Stimulated activated CD4-positive, alpha-beta T cell treated with anti-CD3 and anti-CD28 coated beads, Interleukin-1b, Interleukin-23, amount 100 ng/mL, for 4 hours (primary cell): Measurements from ENCODE around the gene BICD1.
"Not testable (repeated sequence)": the region's sequence is repeated elsewhere in the genome, so short reads cannot be mapped to it uniquely, and the experiment has no call there.

Source experiments
- DNase-seq, 2 donors: peaks; one replicate each; pipeline ENCODE4 v3.0.0-alpha.2; 2020; ENCODE audit warnings: low read depth in 2 of 2

BICD1 gene

GRCh38 chr12:32248441-32249140 is 141.9 kb downstream of the BICD1 start:
- DNase-seq, result no peak

- no peak for DNase-seq
These were observed 143.1 kb downstream of the BICD1 start for GRCh38 chr12:32249777-32250176.

- no peak for DNase-seq
These were observed 145.8 kb downstream of the BICD1 start for GRCh38 chr12:32252199-32253073.

- DNase-seq, result no peak
These were observed 146.6 kb downstream of the BICD1 start for GRCh38 chr12:32253154-32253790.

DNA sequence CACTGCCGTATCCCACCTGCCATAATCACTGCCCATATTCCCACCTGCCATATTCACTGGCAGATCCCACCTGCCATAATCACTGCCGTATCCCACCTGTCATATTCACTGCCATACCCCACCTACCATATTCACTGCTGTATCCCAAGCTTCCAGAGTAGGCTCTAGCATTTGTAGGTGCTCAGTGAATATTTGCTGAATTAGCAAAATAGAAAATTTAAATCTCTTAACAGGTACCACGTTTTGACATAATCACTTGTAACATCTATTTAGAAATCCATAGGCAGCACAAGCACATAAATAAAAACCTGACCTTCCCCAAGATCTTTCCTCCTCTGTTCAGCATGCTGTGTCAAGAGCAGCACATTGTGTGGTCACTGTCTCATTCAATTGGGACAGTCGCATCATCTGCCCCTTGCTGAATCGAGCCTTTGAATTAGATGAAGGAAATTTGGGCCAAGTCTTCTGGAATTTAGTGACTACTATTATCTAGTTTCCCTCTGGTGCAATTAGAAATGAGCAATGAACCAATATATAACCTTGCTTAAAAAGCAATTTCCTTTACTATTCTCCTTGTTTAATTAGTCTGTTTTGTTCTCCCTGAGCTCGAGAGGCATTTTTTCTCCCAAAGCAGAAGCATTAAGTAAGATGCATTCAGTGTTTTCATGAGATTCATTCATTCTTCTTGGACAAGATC is 147.8 kb downstream of the BICD1 start:
- DNase-seq, result no peak

- no peak for DNase-seq
These were observed 148.9 kb downstream of the BICD1 start for GRCh38 chr12:32255588-32255987.

DNA sequence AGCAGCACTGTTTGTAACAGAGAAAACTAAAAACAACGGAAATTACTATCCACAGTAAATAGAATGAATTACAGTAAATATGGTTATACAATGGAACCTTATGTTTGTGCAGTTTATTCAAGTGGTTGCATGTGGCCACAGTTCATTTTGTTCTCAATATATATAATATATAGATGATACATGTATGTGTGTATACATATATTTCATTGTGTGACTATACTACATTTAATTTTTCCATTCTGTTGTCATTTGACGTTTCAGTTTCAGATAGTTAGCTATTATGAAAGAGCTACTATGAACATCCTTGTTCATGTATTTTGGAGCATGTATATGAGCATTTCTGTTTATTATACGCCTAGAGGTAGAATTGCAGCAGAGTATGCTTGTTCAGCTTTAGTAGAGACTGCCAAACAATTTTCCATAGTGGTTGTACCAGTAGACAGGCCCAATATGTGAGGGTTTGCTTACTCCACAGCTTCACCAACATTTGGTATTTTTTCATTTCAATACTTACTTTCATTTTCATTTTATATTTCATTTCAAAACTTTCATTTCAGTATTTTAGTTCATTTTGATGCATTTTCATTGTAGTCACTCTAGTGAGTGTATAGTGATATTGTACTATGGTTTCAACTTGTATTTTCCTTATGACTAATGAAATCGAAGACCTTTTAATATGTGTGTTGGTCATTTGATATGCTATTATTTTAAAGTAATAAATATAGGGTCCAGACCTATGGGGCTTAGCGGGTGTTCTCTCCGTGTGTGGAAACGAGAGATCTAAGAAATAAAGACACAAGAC is 151.2 kb downstream of the BICD1 start:
- DNase-seq, result no peak

- DNase-seq, result no peak
These were observed 154.0 kb downstream of the BICD1 start for GRCh38 chr12:32260696-32261095.

DNA sequence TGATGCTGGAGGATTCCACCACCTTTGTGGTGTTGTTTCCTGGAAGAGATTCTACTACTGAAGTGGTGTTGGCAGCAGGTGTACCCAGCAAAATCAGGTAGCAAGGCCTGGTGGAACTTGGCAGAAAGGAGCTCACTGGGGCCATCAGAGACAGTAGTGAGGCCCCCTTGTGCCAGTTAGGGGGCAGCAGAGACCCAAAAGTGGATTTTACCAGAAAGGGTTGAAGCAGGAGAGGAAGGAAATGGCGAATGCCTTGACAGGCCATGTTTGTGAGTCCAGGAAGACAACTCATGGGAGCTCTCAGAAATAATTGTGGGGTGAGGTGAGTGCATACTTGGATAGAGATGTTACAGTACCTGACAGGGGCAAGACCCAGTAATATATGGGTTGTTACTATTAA is 155.0 kb downstream of the BICD1 start:
- DNase-seq, result no peak

DNA sequence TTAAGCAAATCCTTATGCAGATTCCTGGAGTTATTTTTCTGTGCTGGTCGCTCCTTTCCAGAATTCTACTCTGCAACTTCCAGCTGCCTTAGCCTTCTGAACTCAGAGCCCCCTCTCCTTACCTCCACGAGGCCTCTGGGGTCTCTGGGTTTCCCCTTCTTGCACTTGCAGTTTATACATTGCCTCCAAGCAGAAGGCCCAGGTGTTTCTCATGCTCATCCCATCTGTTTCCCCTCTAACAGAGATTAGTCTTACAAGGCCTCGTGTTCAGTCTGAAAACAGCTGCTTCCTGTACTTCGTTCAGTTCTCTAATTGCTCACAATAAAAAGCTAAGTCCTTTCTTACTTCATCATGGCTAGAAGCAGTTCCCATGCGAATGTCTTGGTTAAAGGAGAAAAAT is 158.3 kb downstream of the BICD1 start:
- no peak for DNase-seq

GRCh38 chr12:32265456-32265855 is 158.8 kb downstream of the BICD1 start:
- DNase-seq, result no peak

DNA sequence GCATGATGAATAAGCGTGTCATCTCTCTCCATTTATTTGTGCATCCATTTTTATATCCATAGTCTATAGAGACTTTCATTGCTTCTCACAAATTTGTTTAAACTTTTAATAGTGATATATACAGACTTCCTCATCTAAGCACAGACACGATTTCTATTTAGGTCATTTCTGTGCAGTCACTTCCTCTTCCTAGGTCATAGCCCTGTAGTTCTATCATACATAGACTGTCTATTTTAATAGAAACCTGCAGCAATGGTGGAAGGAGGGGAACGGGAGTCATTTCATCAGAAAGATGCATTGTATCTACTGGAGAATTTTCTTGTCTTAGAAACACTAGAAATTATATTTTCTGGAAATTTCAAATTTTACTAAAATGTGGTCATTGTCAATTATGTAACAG is 159.3 kb downstream of the BICD1 start:
- DNase-seq, result no peak

DNA sequence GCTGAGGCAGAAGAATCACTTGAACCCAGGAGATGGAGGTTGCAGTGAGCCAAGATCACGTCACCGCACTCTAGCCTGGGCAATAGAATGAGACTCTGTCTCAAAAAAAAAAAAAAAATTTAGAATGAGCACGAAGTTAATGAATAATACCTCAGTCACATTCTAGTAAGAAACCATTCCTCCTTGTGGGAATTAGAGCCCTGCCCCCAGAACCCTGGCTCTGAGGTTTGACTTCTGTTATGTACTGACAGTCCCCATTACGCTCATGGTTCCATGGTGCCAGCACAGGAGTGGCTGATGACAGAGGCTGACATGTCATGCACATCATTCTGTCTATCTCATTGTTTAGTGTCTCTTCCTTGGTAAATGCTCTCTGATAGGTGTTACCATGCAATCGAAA is 160.1 kb downstream of the BICD1 start:
- no peak for DNase-seq

- DNase-seq, result no peak
These were observed 164.4 kb downstream of the BICD1 start for GRCh38 chr12:32270818-32271710.

DNA sequence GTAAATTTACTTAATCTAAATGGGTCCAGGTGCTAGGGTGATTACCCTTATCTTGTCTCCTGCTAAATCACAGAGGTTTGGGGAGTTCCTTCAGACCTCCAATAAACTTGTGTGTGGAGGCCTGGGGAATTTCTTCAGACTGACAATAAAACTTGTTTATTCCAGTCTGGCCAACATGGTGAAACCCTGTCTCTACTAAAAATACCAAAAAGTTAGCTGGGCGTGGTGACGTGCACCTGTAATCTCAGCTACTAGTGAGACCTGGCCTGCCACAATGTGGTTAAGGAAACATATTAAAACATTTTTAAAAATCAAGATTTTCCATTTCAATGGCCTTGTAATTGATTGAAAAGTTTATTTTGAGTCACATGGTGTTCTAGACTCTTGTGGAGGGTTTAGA is 165.8 kb downstream of the BICD1 start:
- no peak for DNase-seq

DNA sequence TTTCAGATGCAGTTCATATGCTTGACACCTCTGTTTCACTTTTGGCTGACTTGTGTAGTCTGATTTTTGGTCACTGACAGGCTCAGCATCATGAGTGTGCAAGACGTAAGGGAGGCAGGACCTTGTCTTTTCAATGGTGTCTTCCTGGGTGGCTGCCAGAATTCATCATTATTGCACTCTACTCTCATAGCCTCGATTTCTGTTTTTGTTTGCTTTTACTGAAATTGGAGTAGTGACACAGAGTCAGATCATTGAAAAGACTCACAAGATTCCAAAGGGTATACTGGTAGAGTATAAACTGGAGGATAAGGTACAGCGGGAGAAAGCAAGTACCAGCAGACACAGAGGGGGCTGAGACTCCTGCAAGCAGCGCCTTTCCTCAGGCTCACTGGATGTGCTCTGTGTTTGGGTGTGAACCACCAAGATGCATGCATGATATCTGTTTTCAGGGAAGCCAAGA is 166.4 kb downstream of the BICD1 start:
- no peak for DNase-seq

DNA sequence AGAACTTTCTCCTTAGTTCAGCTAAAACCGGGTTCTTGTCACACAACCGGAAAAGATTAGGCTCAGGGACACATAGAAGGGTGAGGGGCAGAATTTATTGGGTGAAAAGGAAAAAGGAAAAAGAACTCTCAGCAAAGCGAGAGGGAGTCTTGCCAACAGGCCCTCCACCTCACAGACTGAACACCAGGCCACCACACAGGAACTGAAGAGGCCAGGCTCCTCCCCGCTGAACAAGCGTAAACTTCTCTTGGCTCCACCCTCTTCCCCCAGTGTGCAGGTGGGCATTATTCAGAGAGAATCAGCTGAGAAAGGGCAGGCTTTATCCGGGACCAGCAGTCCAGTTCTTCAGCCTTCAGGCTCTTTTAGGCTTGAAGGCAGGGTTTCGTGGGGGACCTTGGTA is 167.1 kb downstream of the BICD1 start:
- peak; percentile 7 to 15 for DNase-seq

- no peak for DNase-seq
These were observed 168.0 kb downstream of the BICD1 start for GRCh38 chr12:32274665-32275064.

GRCh38 chr12:32275520-32275919 is 168.9 kb downstream of the BICD1 start:
- not testable (repeated sequence) for DNase-seq

GRCh38 chr12:32277774-32278173 is 171.1 kb downstream of the BICD1 start:
- no peak for DNase-seq
